ENCODE results near the gene LINGO4. TPM values are rescaled to one million over a fixed set of nuclear protein-coding genes. Genes with fewer than 3 reads are reported as not detected.
A peak's percentile ranks its signal among the peaks of the same experiment; 100 is the strongest.

LINGO4 gene
- total and polyA plus RNA-seq, 2 experiments from 2014 or later: not detected

DNA sequence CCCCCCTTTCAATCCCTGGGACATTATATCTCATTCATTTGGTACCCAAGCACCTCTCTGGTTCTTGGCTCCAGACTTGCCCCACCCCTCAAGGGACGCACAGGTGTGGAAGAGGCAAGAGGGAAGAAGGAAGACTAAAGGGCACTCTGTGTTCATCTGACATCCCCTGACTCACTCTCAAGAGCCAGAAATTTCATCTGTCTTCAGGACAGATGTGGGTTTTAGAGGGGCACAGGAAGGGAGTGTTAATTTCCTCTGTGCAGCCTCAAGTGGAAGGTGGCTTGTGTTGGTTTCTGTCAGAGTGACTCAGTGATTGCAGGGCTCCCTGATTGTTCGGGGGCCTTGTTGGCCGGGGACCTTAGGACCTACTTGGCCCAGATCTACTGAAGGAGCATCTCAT, 32.0 kb upstream of the LINGO4 start:
- Histone ChIP-seq H3K27ac (no peak overlapping the region), H3K4me3 (no peak overlapping the region), H3K9me2 (replicated peaks; ENCODE audit: insufficient read depth) (no peaks in the 10 kb centered on the region), H3K36me3 (replicated peaks; ENCODE audit: insufficient read depth, low read depth) (no peaks in the 10 kb centered on the region), H3K27me3 (peaks cover 27% of the 10 kb centered on the region), H3K4me2 (no peak overlapping the region), H3K4me1 (ENCODE audit: insufficient read depth) (peaks cover 13% of the 10 kb centered on the region), H3K79me2 (no peaks in the 10 kb centered on the region), H3K9me3 (ENCODE audit: low read depth) (no peaks in the 10 kb centered on the region), H4K20me1 (ENCODE audit: insufficient read depth, poor library complexity, severe bottlenecking) (no peaks in the 10 kb centered on the region), H2AFZ (no peak overlapping the region)
- TF ChIP-seq EZH2phosphoT487 (IDR thresholded peaks at IDR 0.05; ENCODE audit: low read depth, severe bottlenecking, unreplicated experiment): no peak
- no peak for TF ChIP-seq CTCF (IDR thresholded peaks at IDR 0.05; ENCODE audit: poor library complexity)
- peak; percentile 16 for TF ChIP-seq EZH2 (IDR thresholded peaks at IDR 0.05; ENCODE audit: borderline replicate concordance)
- WGBS (ENCODE audit: low lambda C conversion rate, missing lambda C conversion rate): 73% methylated on average over 3 of the region's 3 CpGs
- DNase-seq (ENCODE audit: low spot score): no peak

DNA sequence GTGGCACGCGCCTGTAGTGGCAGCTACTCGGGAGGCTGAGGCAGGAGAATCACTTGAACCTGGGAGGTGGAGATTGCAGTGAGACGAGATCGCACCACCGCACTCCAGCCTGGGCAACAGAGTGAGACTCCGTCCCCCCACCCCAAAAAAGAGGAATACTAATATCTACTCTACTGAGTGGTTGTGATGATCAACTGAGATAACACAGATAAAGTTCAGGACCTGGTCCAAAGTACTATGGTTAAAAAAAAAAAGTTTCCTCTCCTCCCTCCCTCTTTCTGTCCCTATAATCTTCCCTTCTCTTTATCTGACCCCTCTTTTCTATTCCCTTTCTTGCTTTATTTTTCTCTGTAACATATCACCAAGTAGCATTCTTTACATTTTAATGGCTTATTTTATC, 30.4 kb upstream of the LINGO4 start:
- no peak overlapping the region for H2AFZ ChIP-seq
- TF ChIP-seq EZH2 (IDR thresholded peaks at IDR 0.05; ENCODE audit: borderline replicate concordance) (no peak), CTCF (IDR thresholded peaks at IDR 0.05; ENCODE audit: poor library complexity) (no peak), EZH2phosphoT487 (IDR thresholded peaks at IDR 0.05; ENCODE audit: low read depth, severe bottlenecking, unreplicated experiment) (no peak)
- no peak overlapping the region for H3K27ac ChIP-seq
- H3K9me2 ChIP-seq (replicated peaks; ENCODE audit: insufficient read depth): no peaks in the 10 kb centered on the region
- H3K9me3 ChIP-seq (ENCODE audit: low read depth): no peaks in the 10 kb centered on the region
- no peak overlapping the region for H3K4me2 ChIP-seq
- DNase-seq (ENCODE audit: low spot score): no peak
- H3K27me3 ChIP-seq: peaks cover 22% of the 10 kb centered on the region
- no peaks in the 10 kb centered on the region for H4K20me1 ChIP-seq (ENCODE audit: insufficient read depth, poor library complexity, severe bottlenecking)
- peaks cover 13% of the 10 kb centered on the region for H3K4me1 ChIP-seq (ENCODE audit: insufficient read depth)
- no peak overlapping the region for H3K4me3 ChIP-seq
- no peaks in the 10 kb centered on the region for H3K36me3 ChIP-seq (replicated peaks; ENCODE audit: insufficient read depth, low read depth)
- no peaks in the 10 kb centered on the region for H3K79me2 ChIP-seq
- WGBS (ENCODE audit: low lambda C conversion rate, missing lambda C conversion rate): 94% methylated on average over 7 of the region's 7 CpGs

DNA sequence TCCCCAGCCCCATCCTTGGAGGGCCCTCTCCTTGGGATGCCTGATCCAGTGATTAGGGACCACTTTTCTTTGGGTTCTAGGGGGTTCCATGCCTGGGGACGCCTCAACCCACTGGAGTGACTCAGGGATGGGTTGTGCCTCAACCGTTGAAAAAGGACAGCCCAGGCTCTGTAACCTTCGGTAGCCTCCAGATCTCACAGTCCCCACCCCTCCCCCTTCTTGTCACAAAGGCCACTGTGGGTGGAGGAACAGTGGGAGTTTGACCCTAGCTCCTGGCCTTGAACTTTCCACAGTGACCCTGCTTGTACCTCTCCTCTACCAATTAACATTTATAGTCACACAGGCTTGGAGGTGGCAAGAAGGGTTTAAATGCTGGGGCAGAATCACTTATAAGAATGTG, 29.0 kb upstream of the LINGO4 start:
- no peak overlapping the region for H3K27ac ChIP-seq
- TF ChIP-seq EZH2phosphoT487 (IDR thresholded peaks at IDR 0.05; ENCODE audit: low read depth, severe bottlenecking, unreplicated experiment) (no peak), EZH2 (IDR thresholded peaks at IDR 0.05; ENCODE audit: borderline replicate concordance) (no peak), CTCF (IDR thresholded peaks at IDR 0.05; ENCODE audit: poor library complexity) (no peak)
- H3K36me3 ChIP-seq (replicated peaks; ENCODE audit: insufficient read depth, low read depth): no peaks in the 10 kb centered on the region
- H2AFZ ChIP-seq: no peak overlapping the region
- no peak overlapping the region for H3K4me3 ChIP-seq
- WGBS (ENCODE audit: low lambda C conversion rate, missing lambda C conversion rate): 89% methylated on average over 3 of the region's 3 CpGs
- H3K79me2 ChIP-seq: no peaks in the 10 kb centered on the region
- peaks cover 9% of the 10 kb centered on the region for H3K4me1 ChIP-seq (ENCODE audit: insufficient read depth)
- no peaks in the 10 kb centered on the region for H3K9me3 ChIP-seq (ENCODE audit: low read depth)
- H4K20me1 ChIP-seq (ENCODE audit: insufficient read depth, poor library complexity, severe bottlenecking): no peaks in the 10 kb centered on the region
- no peak overlapping the region for H3K4me2 ChIP-seq
- peaks cover 18% of the 10 kb centered on the region for H3K27me3 ChIP-seq
- H3K9me2 ChIP-seq (replicated peaks; ENCODE audit: insufficient read depth): no peaks in the 10 kb centered on the region
- DNase-seq (ENCODE audit: low spot score): no peak

Measured in hepatocyte (in vitro differentiated cells).